Lung (tissue), 12 donors: ENCODE results near the gene HIPK4. TPM values are rescaled to one million over a fixed set of nuclear protein-coding genes. Genes with fewer than 3 reads are reported as not detected.

Experiments
- ATAC-seq: fragments of 200-7000 bp; cut with Tn5 transposase; one replicate; pipeline ENCODE4 v1.9.1; 2020; ENCODE audit warnings: moderate number of reproducible peaks; ENCODE audit not compliant: insufficient read depth, low FRiP score
- DNase-seq, 3 donors: peaks; one replicate each; pipeline ENCODE4 v3.0.0-alpha.2; 2013 to 2017
- H3K27ac ChIP-seq, 2 donors: one replicate each; pipeline ENCODE4 v1.5.1; 2013; ENCODE audit warnings: mild to moderate bottlenecking in 2 of 2, moderate library complexity in 2 of 2, control low read depth in 1 of 2, inconsistent platforms in 1 of 2, low read depth in 1 of 2, low read length in 1 of 2
- H3K27me3 ChIP-seq, 3 donors: one replicate each; pipeline ENCODE4 v1.5.1; 2013; ENCODE audit warnings: low read length in 2 of 3; ENCODE audit not compliant: control insufficient read depth in 3 of 3, insufficient read depth in 3 of 3
- H3K36me3 ChIP-seq, 4 donors: one replicate each; pipeline ENCODE4 v1.5.1; 2013; ENCODE audit warnings: low read length in 4 of 4, mild to moderate bottlenecking in 1 of 4, moderate library complexity in 1 of 4; ENCODE audit not compliant: control insufficient read depth in 4 of 4, insufficient read depth in 4 of 4
- H3K4me1 ChIP-seq, 5 donors: one replicate each; pipeline ENCODE4 v1.5.1; 2013; ENCODE audit warnings: low read length in 5 of 5, mild to moderate bottlenecking in 2 of 5, moderate library complexity in 1 of 5; ENCODE audit not compliant: control insufficient read depth in 5 of 5, insufficient read depth in 5 of 5
- H3K4me3 ChIP-seq: one replicate; pipeline ENCODE4 v1.5.1; 2013; ENCODE audit warnings: mild to moderate bottlenecking, control low read depth, moderate library complexity
- H3K9ac ChIP-seq, 2 donors: one replicate each; pipeline ENCODE4 v1.5.1; 2013; ENCODE audit warnings: low read length in 2 of 2, control low read depth in 1 of 2; ENCODE audit not compliant: insufficient read depth in 1 of 2
- H3K9me3 ChIP-seq, 4 donors: one replicate each; pipeline ENCODE4 v1.5.1; 2013; ENCODE audit warnings: low read length in 3 of 4, mild to moderate bottlenecking in 1 of 4, moderate library complexity in 1 of 4; ENCODE audit not compliant: control insufficient read depth in 4 of 4, insufficient read depth in 3 of 4
- WGBS, 2 donors: extraction: QIAGEN DNeasy Blood & Tissue Kit; methylation state at CpG; one replicate each; pipeline ENCODE4 v1.1.7; 2013; 5-methylcytosine and 5-hydroxymethylcytosine counted together
- polyA plus RNA-seq, 2 donors: library from polyadenylated mRNA; stranded (reverse); fragments of 200-250 nt; gene quantifications; one replicate each; pipeline ENCODE4 v1.2.1, GENCODE V29; 2013
- total RNA-seq, 2 donors: library from RNA; depleted of rRNA in 1 of 2; stranded (reverse); fragments of >200 nt in 1 of 2; gene quantifications; one replicate each; pipeline ENCODE4 v1.2.1, GENCODE V29; 2014 to 2021
- TF ChIP-seq, protein P1 (sequence below): IDR thresholded peaks from 2 replicates; pipeline ENCODE4 v1.5.1; 2012; ENCODE audit warnings: mild to moderate bottlenecking; ENCODE audit errors: control extremely low read depth, extremely low read depth
- donor health status: control.
- donor health status: control.
- donor health status: Bipolar disorder and iron deficiency.
- donor health status: healthy.
- donor health status: DM: yes; HTN: yes; CAD: no.

Gene HIPK4
- total and polyA plus RNA-seq, 4 donors: 0.10 to 0.43 (median 0.22) TPM; not detected in 1

DNA sequence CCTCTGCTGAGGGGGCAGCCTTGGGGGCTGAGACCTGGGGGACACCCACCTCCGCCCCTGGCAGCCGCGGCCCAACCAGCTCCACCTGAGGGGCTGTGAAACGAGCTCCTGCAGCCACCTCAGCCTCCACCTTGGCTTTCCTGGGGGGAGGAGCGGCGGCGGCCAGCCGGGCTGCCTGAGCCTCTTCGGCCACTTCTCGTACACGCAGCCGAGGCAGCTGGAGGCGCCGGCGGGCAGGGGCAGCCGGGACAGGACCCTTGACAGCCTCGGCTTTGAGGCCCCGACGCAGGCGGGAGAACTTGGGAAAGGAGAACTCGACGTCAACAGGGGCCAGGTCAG, 7.6 kb upstream of the HIPK4 start:
- WGBS, 2 donors: 93 to 96% methylated on average over 22 of the region's 22 CpGs
- Histone ChIP-seq H3K4me1 (peaks cover 0 to 3% (median 0%) of the 10 kb centered on the region in 5 donors), H3K9ac (no peak overlapping the region), H3K4me3 (no peak overlapping the region), H3K27me3 (no peaks in the 10 kb centered on the region), H3K36me3 (peaks cover 0 to 10% (median 0%) of the 10 kb centered on the region in 4 donors), H3K27ac (no peak overlapping the region), H3K9me3 (no peaks in the 10 kb centered on the region)
- TF ChIP-seq, protein P1, sequence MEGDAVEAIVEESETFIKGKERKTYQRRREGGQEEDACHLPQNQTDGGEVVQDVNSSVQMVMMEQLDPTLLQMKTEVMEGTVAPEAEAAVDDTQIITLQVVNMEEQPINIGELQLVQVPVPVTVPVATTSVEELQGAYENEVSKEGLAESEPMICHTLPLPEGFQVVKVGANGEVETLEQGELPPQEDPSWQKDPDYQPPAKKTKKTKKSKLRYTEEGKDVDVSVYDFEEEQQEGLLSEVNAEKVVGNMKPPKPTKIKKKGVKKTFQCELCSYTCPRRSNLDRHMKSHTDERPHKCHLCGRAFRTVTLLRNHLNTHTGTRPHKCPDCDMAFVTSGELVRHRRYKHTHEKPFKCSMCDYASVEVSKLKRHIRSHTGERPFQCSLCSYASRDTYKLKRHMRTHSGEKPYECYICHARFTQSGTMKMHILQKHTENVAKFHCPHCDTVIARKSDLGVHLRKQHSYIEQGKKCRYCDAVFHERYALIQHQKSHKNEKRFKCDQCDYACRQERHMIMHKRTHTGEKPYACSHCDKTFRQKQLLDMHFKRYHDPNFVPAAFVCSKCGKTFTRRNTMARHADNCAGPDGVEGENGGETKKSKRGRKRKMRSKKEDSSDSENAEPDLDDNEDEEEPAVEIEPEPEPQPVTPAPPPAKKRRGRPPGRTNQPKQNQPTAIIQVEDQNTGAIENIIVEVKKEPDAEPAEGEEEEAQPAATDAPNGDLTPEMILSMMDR: no peak
- ATAC-seq: no peak
- DNase-seq: no peak

DNA sequence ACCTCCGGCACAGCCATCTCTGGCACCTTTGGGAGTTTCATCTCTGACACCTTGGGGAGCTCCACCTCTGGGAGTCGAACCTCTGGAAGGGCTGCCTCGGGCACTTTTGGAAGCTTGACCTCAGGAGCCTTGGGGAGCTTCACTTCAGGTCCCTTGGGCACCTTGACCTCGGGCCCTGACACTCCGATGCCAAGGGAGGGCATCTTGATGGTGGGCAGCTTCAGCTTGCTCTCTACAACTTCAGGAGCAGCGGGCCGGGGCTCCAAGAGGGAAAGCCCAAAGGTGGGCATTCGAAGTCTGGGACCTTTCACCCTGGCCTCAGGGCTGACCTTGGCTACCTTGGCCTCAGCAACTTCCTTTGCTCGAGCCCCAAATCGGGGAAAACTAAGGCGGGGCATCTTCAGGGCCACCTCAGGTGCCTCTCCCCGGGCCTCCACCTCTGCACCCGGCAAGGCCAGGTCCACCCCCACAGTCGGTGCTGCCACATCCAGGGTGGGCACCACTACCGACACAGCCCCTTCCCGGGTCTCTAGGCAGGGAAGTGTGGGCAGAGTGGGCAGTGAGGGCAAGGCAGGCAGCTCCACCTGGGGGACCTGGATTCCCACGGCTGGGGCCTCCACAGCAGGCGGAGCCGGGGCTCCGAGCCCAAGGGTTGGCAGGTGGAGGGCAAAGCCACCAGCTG, 7.0 kb upstream of the HIPK4 start:
- no peaks in the 10 kb centered on the region for H3K27me3 ChIP-seq
- H3K4me1 ChIP-seq: peaks cover 0 to 7% (median 0%) of the 10 kb centered on the region in 5 donors
- H3K36me3 ChIP-seq: peaks cover 0 to 10% (median 0%) of the 10 kb centered on the region in 4 donors
- no peak overlapping the region for H3K9ac ChIP-seq
- WGBS, 2 donors: 91 to 93% methylated on average over 19 to 20 of the region's 20 CpGs
- H3K4me3 ChIP-seq: no peak overlapping the region
- ATAC-seq: no peak
- no peak overlapping the region for H3K27ac ChIP-seq
- DNase-seq: no peak
- no peaks in the 10 kb centered on the region for H3K9me3 ChIP-seq
- TF ChIP-seq, protein P1: no peak

DNA sequence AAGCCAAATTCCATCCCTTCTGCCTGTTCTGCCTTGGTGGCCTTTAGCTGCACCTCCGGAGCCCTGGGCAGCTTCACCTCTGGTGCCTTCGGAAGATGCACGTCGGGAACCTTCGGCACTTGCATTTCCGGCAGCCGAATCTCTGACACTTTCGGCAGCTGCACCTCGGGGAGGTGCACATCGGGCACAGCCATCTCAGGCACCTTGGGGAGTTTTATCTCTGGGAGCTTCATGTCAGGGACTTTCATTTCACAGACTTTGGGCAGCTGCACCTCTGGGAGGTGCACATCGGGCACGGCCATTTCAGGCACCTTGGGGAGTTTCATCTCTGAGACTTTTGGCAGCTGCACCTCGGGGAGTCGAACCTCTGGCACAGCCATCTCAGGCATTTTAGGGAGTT, 6.0 kb upstream of the HIPK4 start:
- 91 to 97% methylated on average over 14 of the region's 14 CpGs for WGBS, 2 donors

More for the DNA sequence above, 6.0 kb upstream of the HIPK4 start:
- TF ChIP-seq, protein P1: no peak
- Histone ChIP-seq H3K4me3 (no peak overlapping the region), H3K9ac (no peak overlapping the region), H3K27me3 (no peaks in the 10 kb centered on the region), H3K27ac (no peak overlapping the region), H3K36me3 (peaks cover 0 to 10% (median 0%) of the 10 kb centered on the region in 4 donors), H3K9me3 (no peaks in the 10 kb centered on the region), H3K4me1 (peaks cover 0 to 8% (median 0%) of the 10 kb centered on the region in 5 donors)
- ATAC-seq (no peak), DNase-seq (no peak)
